ENCODE data around the gene CYP21A2. TPM values are rescaled to one million over a fixed set of nuclear protein-coding genes. Genes with fewer than 3 reads are reported as not detected.
"Not testable (repeated sequence)": the region's sequence is repeated elsewhere in the genome, so short reads cannot be mapped to it uniquely, and the experiment has no call there.

Gene CYP21A2
- total RNA-seq, 1 donor from 2014 or later = not detected

- DNase-seq (ENCODE audit: extremely low read depth, low read depth, low spot score) = not testable (repeated sequence)
These were observed 8.7 kb upstream of the CYP21A2 start for GRCh38 chr6:32029553-32029952.

DNA sequence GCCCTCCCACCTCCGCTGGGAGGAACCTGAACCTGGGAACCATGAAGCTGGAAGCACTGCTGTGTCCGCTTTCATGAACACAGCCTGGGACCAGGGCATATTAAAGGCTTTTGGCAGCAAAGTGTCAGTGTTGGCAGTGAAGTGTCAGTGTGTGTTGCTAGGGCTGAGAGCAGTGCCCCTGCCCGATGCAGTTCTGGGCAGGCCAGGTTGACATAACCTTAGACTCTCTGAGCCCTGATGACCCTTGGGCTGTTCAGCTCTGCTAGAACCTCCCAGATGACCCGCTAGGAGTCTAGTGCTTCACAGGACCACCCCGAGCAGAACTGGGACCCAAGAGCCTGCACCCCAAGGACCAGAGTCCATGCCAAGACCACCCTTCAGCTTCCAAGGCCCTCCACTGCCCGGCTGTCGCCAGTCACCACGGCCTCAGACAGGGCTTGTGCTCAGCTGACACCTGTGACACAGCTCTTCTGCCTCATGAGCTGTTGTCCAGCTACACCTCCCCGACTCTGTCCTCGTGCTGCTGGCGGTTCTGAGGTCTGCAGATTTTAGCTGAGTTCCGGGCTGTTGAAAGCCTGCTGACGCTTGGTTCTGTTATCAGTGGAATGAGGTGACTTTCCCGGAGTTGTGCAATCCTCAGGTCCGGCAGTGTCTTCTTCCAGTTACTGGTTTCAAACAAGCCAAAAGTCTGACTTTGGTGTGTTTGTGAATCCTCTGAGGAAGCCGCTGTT lies 2.8 kb upstream of the CYP21A2 start:
- not testable (repeated sequence) for DNase-seq (ENCODE audit: extremely low read depth, low read depth, low spot score)

- DNase-seq (ENCODE audit: extremely low read depth, low read depth, low spot score) = not testable (repeated sequence)
These were observed 1.1 kb upstream of the CYP21A2 start for GRCh38 chr6:32037136-32037535.

- not testable (repeated sequence) for DNase-seq (ENCODE audit: extremely low read depth, low read depth, low spot score)
These were observed 663 bp downstream of the CYP21A2 start for GRCh38 chr6:32038878-32039277.

- not testable (repeated sequence) for DNase-seq (ENCODE audit: extremely low read depth, low read depth, low spot score)
These were observed 1.4 kb downstream of the CYP21A2 start for GRCh38 chr6:32039321-32040274.

GRCh38 chr6:32040299-32041049 lies 2.3 kb downstream of the CYP21A2 start:
- not testable (repeated sequence) for DNase-seq (ENCODE audit: extremely low read depth, low read depth, low spot score)

GRCh38 chr6:32041050-32041321 lies 2.8 kb downstream of the CYP21A2 start:
- DNase-seq (ENCODE audit: extremely low read depth, low read depth, low spot score) = not testable (repeated sequence)

DNA sequence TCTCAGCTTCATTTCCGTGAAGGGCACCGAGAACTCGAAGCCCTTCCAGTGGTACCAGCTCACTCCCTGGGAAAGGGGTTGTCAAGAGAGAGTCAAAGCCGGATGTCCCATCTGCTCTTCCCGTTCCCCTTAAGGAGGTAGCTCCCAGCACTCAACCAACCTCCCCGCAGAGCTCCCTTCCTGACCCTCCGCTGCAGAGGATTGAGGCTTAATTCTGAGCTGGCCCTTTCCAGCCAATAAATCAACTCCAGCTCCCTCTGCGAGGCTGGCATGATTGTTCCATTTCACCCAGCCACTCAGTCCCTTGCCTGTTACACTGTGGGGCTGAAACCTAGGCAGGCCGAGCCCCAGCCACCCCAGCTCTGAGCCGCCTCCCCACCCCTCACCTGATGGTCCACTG lies 3.2 kb downstream of the CYP21A2 start:
- not testable (repeated sequence) for DNase-seq (ENCODE audit: extremely low read depth, low read depth, low spot score)

DNA sequence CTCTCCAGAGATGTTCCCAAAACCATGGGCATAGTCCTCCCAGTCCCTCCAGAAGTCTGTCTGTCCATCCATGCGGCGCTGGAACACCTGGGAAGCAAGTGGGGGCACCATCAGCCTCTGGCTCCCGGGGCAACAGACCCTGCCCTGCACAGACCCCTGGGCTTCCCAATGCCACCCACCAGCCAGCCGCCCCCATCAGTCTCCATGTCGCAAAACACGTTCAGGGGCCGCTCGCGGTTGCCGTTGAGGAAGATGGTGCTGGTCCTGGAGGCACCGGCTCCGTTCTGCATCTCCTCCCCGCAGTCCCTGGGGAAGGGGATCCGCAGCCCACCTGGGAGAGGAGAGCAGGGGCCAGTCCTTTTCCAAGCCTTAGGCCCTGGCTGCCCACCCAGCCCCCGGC lies 4.1 kb downstream of the CYP21A2 start:
- not testable (repeated sequence) for DNase-seq (ENCODE audit: extremely low read depth, low read depth, low spot score)

DNA sequence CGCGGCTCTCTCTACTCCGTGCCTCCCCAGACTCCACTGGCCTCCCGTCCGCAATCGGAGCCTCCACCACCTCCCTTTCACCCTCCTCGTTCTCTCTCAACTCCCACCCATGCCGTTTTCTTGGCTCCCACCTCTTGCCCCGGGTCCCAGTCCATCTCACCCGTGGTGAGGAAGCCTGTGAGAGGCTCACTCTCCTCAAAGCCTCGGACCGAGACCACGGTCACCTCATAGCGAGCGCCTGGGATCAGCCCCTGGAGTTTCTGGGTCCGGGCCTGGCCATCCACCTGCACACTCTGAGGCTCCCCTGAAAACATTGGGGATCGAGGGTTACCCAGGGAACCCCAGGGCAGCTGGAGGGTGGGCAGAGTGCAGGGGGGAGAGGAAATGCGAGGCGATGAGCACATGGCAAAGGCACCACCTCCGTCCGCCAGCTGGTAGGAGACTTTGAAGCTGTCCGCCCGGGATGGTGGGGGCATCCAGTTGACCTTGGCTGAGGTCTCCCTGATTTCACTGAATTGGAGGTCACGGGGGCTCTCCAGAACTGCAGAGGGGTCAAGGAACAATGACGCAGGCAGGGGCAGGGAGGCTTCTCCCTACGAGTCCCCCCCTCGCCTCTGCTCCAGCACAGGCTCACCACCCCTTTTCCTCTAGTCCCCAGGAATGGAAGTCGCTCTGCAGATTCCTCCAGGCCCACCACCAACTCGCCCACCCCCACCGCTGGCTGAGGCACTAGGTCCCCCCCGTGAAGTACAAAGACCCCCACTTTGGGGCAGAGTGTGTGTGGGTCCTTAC lies 5.6 kb downstream of the CYP21A2 start:
- not testable (repeated sequence) for DNase-seq (ENCODE audit: extremely low read depth, low read depth, low spot score)

- not testable (repeated sequence) for DNase-seq (ENCODE audit: extremely low read depth, low read depth, low spot score)
These were observed 6.7 kb downstream of the CYP21A2 start for GRCh38 chr6:32044916-32045315.

GRCh38 chr6:32045811-32046449 lies 7.7 kb downstream of the CYP21A2 start:
- DNase-seq (ENCODE audit: extremely low read depth, low read depth, low spot score) = no peak

DNA sequence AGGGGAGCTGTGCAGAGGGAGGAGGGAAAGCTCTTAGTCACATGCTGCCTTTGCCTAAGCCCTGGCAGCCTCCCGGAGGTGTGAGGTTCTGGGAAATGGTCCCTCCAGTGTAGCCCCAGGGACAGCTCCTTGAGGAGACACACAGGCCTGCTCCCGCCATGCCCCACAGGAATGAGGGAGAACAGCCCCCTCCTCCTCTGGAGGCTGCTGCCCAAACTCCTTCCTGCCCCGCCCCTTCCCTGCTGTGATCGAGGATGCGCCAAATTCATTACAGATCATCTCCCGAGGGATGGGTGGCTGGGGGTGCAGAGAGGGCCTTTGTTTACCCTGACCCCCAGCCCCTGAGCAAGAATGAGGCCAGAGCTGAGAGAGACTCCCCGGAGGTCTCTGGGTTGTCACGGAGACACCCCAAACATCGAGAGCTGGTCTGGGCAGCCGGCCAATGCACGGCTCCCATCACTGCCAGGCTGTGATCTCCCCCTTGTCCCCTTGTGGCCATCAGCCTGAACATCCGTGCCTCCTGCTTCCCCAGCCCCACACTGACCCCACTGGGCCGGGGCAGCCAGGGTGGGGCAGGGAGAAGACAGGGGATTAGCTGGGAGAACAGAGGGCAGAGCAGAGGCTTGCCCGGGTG lies 8.4 kb downstream of the CYP21A2 start:
- no peak for DNase-seq (ENCODE audit: extremely low read depth, low read depth, low spot score)

DNA sequence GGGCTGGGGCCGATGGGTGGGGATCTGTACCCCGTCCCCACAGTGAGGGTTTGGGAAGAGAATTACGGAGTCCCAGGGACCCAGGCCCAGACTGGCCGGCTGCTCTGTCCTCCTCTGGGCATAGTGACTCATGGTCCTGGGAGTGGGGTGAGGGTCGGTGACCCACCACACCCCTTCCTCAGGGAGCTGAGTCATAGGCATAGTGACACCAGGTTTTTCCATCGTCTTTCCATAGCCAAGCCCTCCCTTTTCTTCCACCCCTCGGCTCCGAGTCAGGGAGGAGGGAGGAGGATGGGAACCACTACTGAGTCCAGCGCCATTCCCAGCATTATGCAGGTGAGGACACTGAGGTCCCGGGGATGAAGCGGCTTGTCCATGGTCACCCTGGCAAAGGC lies 8.9 kb downstream of the CYP21A2 start:
- no peak for DNase-seq (ENCODE audit: extremely low read depth, low read depth, low spot score)

DNA sequence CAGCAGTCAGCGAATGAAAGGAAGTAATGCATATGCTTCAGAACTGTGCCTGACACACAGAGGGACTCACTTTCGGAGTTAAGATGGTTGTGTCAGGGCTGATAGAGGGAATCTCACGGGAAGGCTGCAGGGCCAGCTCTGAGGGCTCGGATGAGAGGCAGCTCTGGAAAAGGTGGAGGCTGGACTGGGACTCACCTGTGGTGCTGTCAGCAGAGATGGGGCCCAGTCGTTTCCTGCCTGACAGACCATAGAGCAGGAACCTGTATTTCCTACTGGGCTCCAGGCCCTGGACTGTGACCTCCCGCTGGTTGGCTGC lies 9.3 kb downstream of the CYP21A2 start:
- no peak for DNase-seq (ENCODE audit: extremely low read depth, low read depth, low spot score)

- DNase-seq (ENCODE audit: extremely low read depth, low read depth, low spot score) = no peak
These were observed 9.9 kb downstream of the CYP21A2 start for GRCh38 chr6:32047855-32048766.

- not testable (repeated sequence) for DNase-seq (ENCODE audit: extremely low read depth, low read depth, low spot score)
These were observed 10.9 kb downstream of the CYP21A2 start for GRCh38 chr6:32049149-32049548.

DNA sequence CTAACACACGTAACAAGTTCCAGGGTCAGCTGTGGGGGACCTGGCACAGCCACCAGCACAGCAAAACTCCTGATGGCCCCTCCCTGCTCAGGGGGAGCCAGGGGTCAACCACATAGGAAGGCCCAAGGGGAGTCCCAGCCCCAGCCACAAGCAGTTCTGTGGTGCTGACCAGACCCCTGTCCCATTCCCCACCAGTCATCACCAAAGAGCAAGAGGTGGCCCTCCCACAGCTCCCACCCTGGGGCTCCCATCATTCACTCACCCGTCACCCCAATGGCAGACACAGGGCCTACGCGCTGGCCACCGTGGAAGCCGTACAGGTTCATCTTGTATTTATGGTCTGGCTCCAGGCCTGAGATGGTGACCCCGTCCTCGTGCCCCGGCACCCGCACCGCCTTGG lies 11.5 kb downstream of the CYP21A2 start:
- DNase-seq (ENCODE audit: extremely low read depth, low read depth, low spot score) = not testable (repeated sequence)

GRCh38 chr6:32050562-32050961 lies 12.3 kb downstream of the CYP21A2 start:
- no peak for DNase-seq (ENCODE audit: extremely low read depth, low read depth, low spot score)
